GM10847 (cell line): ENCODE data around the gene LGR4.

Experiments used
- POLR2A ChIP-seq: IDR thresholded peaks from 2 replicates; pipeline ENCODE4 v1.6.1; 2011; ENCODE audit not compliant: insufficient read length; ENCODE audit errors: extremely low read depth

LGR4 gene

GRCh38 chr11:27349919-27350318 lies 122.7 kb downstream of the LGR4 start:
- no peak for TF ChIP-seq POLR2A

- TF ChIP-seq POLR2A: no peak
Observed at GRCh38 chr11:27348340-27348873, 124.2 kb downstream of the LGR4 start.

GRCh38 chr11:27347359-27348339 lies 124.9 kb downstream of the LGR4 start:
- no peak for TF ChIP-seq POLR2A

- TF ChIP-seq POLR2A: no peak
Observed at GRCh38 chr11:27339941-27340340, 132.6 kb downstream of the LGR4 start.

GRCh38 chr11:27331981-27332380 lies 140.6 kb downstream of the LGR4 start:
- TF ChIP-seq POLR2A: no peak

GRCh38 chr11:27330633-27331270 lies 141.8 kb downstream of the LGR4 start:
- no peak for TF ChIP-seq POLR2A

GRCh38 chr11:27329867-27330632 lies 142.5 kb downstream of the LGR4 start:
- no peak for TF ChIP-seq POLR2A

- no peak for TF ChIP-seq POLR2A
Observed at GRCh38 chr11:27328614-27329013, 144.0 kb downstream of the LGR4 start.

GRCh38 chr11:27319072-27319471 lies 153.5 kb downstream of the LGR4 start:
- TF ChIP-seq POLR2A: no peak

- no peak for TF ChIP-seq POLR2A
Observed at GRCh38 chr11:27317751-27318150, 154.8 kb downstream of the LGR4 start.
